ENCODE results near the gene RXRA. TPM values are rescaled to one million over a fixed set of nuclear protein-coding genes. Genes with fewer than 3 reads are reported as not detected.

Gene RXRA
- total RNA-seq, 1 donor from 2014 or later: 33.4 TPM

DNA sequence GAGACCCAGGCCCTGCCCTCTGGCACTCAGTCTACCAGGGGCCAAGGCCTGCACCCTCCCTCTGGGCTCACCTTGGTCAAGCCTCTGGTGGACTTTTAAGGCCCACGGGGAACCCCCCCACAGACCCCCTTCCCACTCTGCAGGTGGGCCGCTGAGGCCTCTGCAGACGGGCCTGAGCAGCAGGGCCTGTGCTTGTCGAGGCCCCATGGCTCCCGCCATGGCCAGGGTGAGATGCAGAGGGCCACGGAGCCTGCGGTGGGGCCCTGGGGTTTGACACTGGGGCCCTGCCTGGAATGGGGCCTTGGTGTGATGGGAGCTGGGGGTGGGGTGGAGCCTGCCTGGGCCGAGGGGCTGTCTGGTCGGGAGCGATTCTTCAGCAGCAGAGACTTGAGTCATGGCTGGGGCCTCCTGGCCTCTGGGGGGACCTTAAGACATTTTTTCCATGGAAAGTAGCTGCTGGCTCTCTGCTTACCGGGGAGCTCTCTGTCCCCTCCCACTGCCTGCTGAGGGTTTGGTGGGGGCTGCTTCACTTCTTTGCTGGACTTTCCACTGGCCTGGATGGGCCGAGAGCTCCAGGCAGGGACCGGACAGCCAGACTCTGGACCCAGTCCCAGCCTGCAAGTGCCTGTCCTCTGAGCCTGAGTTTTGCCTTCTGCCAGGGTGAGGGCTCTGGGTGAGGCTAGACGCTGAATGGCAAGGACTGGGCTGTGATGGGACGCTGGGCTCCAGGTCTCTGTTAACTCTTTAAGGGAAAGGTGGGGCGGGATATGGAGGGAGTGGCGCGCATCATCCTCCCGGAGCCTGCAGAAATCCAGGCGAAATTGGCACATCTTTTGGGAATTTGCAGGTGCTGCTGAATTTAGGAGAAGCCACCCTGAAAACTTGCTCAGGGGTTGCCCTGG is 132.2 kb downstream of the RXRA start:
- Histone ChIP-seq H3K9ac (ENCODE audit: low read length) (peak overlapping the region; percentile 71), H3K4me3 (ENCODE audit: insufficient read depth, low read depth, low read length) (no peak overlapping the region), H3K27ac (ENCODE audit: low read depth, low read length) (peak overlapping the region; percentile 97), H3K79me2 (ENCODE audit: insufficient read depth, low read length) (no peaks in the 10 kb centered on the region), H3K4me2 (ENCODE audit: low read length) (peak overlapping the region; percentile 39), H3K4me1 (ENCODE audit: insufficient read depth, low read length) (peaks cover 47% of the 10 kb centered on the region), H3K27me3 (ENCODE audit: insufficient read depth, low read length) (no peaks in the 10 kb centered on the region), H3K9me3 (ENCODE audit: insufficient read depth, low read depth, low read length) (peaks cover 11% of the 10 kb centered on the region), H4K20me1 (ENCODE audit: insufficient read depth, low read length) (no peaks in the 10 kb centered on the region), H3K36me3 (ENCODE audit: insufficient read depth, low read length) (no peaks in the 10 kb centered on the region), H2AFZ (ENCODE audit: low read depth, low read length) (no peak overlapping the region)
- FAIRE-seq (peak; percentile 34), DNase-seq (ENCODE audit: low read depth) (peak; percentile 61)
- peaks cover 25% of the 10 kb centered on the region for H3K4me1 Mint-ChIP-seq (ENCODE audit: low read depth, unreplicated experiment)
- H3K27me3 Mint-ChIP-seq (ENCODE audit: low read depth, unreplicated experiment): peaks cover 2% of the 10 kb centered on the region
- H3K9me3 Mint-ChIP-seq (ENCODE audit: unreplicated experiment): no peaks in the 10 kb centered on the region
- peak overlapping the region; percentile 27 for H3K4me3 Mint-ChIP-seq (ENCODE audit: unreplicated experiment)
- peak overlapping the region; percentile 85 for H3K27ac Mint-ChIP-seq (ENCODE audit: unreplicated experiment)
- TF ChIP-seq, protein P1, sequence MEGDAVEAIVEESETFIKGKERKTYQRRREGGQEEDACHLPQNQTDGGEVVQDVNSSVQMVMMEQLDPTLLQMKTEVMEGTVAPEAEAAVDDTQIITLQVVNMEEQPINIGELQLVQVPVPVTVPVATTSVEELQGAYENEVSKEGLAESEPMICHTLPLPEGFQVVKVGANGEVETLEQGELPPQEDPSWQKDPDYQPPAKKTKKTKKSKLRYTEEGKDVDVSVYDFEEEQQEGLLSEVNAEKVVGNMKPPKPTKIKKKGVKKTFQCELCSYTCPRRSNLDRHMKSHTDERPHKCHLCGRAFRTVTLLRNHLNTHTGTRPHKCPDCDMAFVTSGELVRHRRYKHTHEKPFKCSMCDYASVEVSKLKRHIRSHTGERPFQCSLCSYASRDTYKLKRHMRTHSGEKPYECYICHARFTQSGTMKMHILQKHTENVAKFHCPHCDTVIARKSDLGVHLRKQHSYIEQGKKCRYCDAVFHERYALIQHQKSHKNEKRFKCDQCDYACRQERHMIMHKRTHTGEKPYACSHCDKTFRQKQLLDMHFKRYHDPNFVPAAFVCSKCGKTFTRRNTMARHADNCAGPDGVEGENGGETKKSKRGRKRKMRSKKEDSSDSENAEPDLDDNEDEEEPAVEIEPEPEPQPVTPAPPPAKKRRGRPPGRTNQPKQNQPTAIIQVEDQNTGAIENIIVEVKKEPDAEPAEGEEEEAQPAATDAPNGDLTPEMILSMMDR (IDR thresholded peaks at IDR 0.05; ENCODE audit: insufficient read depth, low read depth, low read length): no peak
- TF ChIP-seq EZH2 (IDR thresholded peaks at IDR 0.05; ENCODE audit: insufficient read depth, low read length): no peak
- peaks cover 3% of the 10 kb centered on the region for H3K36me3 Mint-ChIP-seq (ENCODE audit: low read depth, unreplicated experiment)

DNA sequence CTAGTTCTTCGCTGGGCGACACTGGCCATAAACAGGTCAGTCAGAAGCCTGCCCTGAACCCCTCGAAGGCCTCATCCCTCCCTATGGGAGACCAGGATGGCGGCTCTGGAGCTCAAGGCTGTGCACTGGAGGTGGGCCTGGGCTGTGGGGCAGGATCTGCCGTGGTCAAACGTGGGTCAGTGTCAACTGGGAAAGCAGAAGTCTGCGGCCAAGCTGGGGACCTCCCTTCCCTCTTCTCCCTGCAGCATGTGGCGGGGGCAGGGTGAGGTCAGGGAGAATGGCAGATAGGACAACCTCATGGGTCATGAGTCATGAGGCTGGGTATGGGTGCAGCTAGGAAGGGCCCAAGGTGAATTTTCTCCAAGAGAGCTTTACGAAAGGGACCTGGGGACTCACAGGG is 132.9 kb downstream of the RXRA start:
- Histone ChIP-seq H2AFZ (ENCODE audit: low read depth, low read length) (no peak overlapping the region), H3K27ac (ENCODE audit: low read depth, low read length) (no peak overlapping the region), H3K9ac (ENCODE audit: low read length) (peak overlapping the region; percentile 71), H3K79me2 (ENCODE audit: insufficient read depth, low read length) (no peaks in the 10 kb centered on the region), H3K27me3 (ENCODE audit: insufficient read depth, low read length) (no peaks in the 10 kb centered on the region), H3K4me3 (ENCODE audit: insufficient read depth, low read depth, low read length) (no peak overlapping the region), H4K20me1 (ENCODE audit: insufficient read depth, low read length) (no peaks in the 10 kb centered on the region), H3K4me1 (ENCODE audit: insufficient read depth, low read length) (peaks cover 47% of the 10 kb centered on the region), H3K36me3 (ENCODE audit: insufficient read depth, low read length) (no peaks in the 10 kb centered on the region), H3K4me2 (ENCODE audit: low read length) (no peak overlapping the region), H3K9me3 (ENCODE audit: insufficient read depth, low read depth, low read length) (peaks cover 11% of the 10 kb centered on the region)
- Mint-ChIP-seq H3K4me3 (ENCODE audit: unreplicated experiment) (no peak overlapping the region), H3K4me1 (ENCODE audit: low read depth, unreplicated experiment) (peaks cover 25% of the 10 kb centered on the region), H3K36me3 (ENCODE audit: low read depth, unreplicated experiment) (peaks cover 3% of the 10 kb centered on the region), H3K27me3 (ENCODE audit: low read depth, unreplicated experiment) (peaks cover 2% of the 10 kb centered on the region), H3K9me3 (ENCODE audit: unreplicated experiment) (no peaks in the 10 kb centered on the region), H3K27ac (ENCODE audit: unreplicated experiment) (no peak overlapping the region)
- TF ChIP-seq, protein P1 (IDR thresholded peaks at IDR 0.05; ENCODE audit: insufficient read depth, low read depth, low read length): no peak
- no peak for TF ChIP-seq EZH2 (IDR thresholded peaks at IDR 0.05; ENCODE audit: insufficient read depth, low read length)
- no peak for DNase-seq (ENCODE audit: low read depth)
- no peak for FAIRE-seq

DNA sequence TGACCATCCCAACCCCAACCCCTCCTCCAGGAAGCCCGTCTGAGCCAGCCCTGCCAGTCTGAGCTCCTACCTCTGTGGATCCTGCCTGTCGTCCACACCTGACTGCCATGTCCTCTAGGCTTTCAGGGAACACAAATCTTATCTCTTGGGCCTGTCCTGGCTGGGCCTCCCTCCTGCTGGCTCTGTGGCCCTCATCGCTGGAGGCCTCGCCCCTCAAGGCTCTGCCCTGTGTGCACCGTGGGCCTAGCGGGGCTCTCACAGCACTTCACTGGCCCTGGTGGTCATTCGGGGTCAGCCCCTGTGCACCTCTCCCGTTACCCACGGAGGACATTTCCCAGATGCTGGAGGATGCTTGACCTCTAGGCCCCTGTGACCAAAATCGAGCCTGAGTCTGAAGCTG is 133.3 kb downstream of the RXRA start:
- no peak overlapping the region for H3K4me3 ChIP-seq (ENCODE audit: insufficient read depth, low read depth, low read length)
- no peaks in the 10 kb centered on the region for H3K36me3 ChIP-seq (ENCODE audit: insufficient read depth, low read length)
- Mint-ChIP-seq H3K9me3 (ENCODE audit: unreplicated experiment) (no peaks in the 10 kb centered on the region), H3K4me3 (ENCODE audit: unreplicated experiment) (no peak overlapping the region), H3K27ac (ENCODE audit: unreplicated experiment) (no peak overlapping the region), H3K36me3 (ENCODE audit: low read depth, unreplicated experiment) (peaks cover 3% of the 10 kb centered on the region), H3K27me3 (ENCODE audit: low read depth, unreplicated experiment) (peaks cover 2% of the 10 kb centered on the region), H3K4me1 (ENCODE audit: low read depth, unreplicated experiment) (peaks cover 23% of the 10 kb centered on the region)
- no peak overlapping the region for H3K27ac ChIP-seq (ENCODE audit: low read depth, low read length)
- peaks cover 11% of the 10 kb centered on the region for H3K9me3 ChIP-seq (ENCODE audit: insufficient read depth, low read depth, low read length)
- no peak overlapping the region for H3K9ac ChIP-seq (ENCODE audit: low read length)
- H3K27me3 ChIP-seq (ENCODE audit: insufficient read depth, low read length): no peaks in the 10 kb centered on the region
- no peak overlapping the region for H3K4me2 ChIP-seq (ENCODE audit: low read length)
- no peak for DNase-seq (ENCODE audit: low read depth)
- H3K79me2 ChIP-seq (ENCODE audit: insufficient read depth, low read length): no peaks in the 10 kb centered on the region
- TF ChIP-seq EZH2 (IDR thresholded peaks at IDR 0.05; ENCODE audit: insufficient read depth, low read length): no peak
- TF ChIP-seq, protein P1 (IDR thresholded peaks at IDR 0.05; ENCODE audit: insufficient read depth, low read depth, low read length): no peak
- peaks cover 44% of the 10 kb centered on the region for H3K4me1 ChIP-seq (ENCODE audit: insufficient read depth, low read length)
- H2AFZ ChIP-seq (ENCODE audit: low read depth, low read length): no peak overlapping the region
- no peaks in the 10 kb centered on the region for H4K20me1 ChIP-seq (ENCODE audit: insufficient read depth, low read length)
- FAIRE-seq: no peak

Data from astrocyte (in vitro differentiated cells and primary cell).